IPS-18a (cell line): ENCODE results near the gene DACT3.
"Not testable (repeated sequence)": the region's sequence is repeated elsewhere in the genome, so short reads cannot be mapped to it uniquely, and the experiment has no call there.

ENCODE experiments used
- H3K27ac ChIP-seq: one replicate; pipeline ENCODE4 v1.5.1; 2013; ENCODE audit warnings: low read length
- H3K27me3 ChIP-seq: one replicate; pipeline ENCODE4 v1.6.1; 2013; ENCODE audit warnings: mild to moderate bottlenecking, low read length; ENCODE audit not compliant: control insufficient read depth, insufficient read depth
- H3K36me3 ChIP-seq: one replicate; pipeline ENCODE4 v1.6.1; 2013; ENCODE audit warnings: low read depth, low read length; ENCODE audit not compliant: control insufficient read depth
- H3K4me1 ChIP-seq: one replicate; pipeline ENCODE4 v1.6.1; 2013; ENCODE audit warnings: low read depth, low read length; ENCODE audit not compliant: control insufficient read depth
- H3K4me3 ChIP-seq: one replicate; pipeline ENCODE4 v1.5.1; 2013; ENCODE audit warnings: low read length
- H3K9ac ChIP-seq: one replicate; pipeline ENCODE4 v1.6.1; 2013; ENCODE audit warnings: mild to moderate bottlenecking, low read length, moderate library complexity
- H3K9me3 ChIP-seq: one replicate; pipeline ENCODE4 v1.6.1; 2013; ENCODE audit warnings: low read depth, low read length; ENCODE audit not compliant: control insufficient read depth

The DACT3 gene

DNA sequence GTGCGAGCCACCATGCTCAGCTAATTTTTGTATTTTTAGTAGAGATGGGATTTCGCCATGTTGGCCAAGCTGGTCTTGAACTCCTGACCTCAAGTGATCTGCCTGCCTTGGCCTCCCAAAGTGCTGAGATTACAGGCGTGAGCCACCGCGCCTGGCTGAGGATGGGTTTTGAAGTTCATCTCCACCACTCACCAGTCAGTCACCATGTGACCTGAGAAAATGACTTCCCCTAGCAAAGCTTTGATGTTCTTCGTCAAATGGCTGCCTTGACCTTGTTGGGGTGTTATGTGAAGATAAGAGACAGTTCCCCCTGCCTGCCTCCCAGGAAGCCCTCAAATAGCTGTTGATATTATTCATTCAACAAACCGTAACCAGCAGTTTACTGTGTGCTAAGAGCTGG lies 32.0 kb downstream of the DACT3 start:
- not testable (repeated sequence) for H3K4me3 ChIP-seq, H3K27ac ChIP-seq, H3K9ac ChIP-seq, H3K9me3 ChIP-seq, H3K36me3 ChIP-seq
- Histone ChIP-seq H3K27me3 (peaks cover 16% of the 10 kb centered on the region), H3K4me1 (peaks cover 12% of the 10 kb centered on the region)

DNA sequence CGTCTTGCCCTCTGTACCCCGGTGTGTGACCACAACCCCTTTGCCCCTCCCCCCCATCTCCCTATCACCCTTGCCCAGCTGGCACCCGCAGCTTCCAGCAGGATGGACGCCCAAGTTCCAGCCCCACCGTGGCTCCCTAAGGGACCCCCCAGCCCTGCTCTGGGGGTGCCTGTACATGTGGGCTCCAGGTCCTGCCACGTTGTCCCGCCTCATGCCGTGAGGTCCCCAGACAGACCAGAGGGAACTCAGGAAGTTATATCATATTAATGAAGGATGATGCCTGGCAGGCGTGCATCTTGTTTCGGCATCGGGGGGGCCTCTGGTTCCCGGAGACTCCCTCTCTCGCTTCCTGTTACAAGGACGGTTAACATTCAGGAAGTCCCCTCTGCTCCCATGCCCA lies 34.5 kb downstream of the DACT3 start:
- no peak overlapping the region for H3K4me3 ChIP-seq
- H3K27ac ChIP-seq = no peak overlapping the region
- H3K36me3 ChIP-seq = no peaks in the 10 kb centered on the region
- H3K4me1 ChIP-seq = peaks cover 10% of the 10 kb centered on the region
- no peaks in the 10 kb centered on the region for H3K9me3 ChIP-seq
- peaks cover 3% of the 10 kb centered on the region for H3K27me3 ChIP-seq
- no peak overlapping the region for H3K9ac ChIP-seq

DNA sequence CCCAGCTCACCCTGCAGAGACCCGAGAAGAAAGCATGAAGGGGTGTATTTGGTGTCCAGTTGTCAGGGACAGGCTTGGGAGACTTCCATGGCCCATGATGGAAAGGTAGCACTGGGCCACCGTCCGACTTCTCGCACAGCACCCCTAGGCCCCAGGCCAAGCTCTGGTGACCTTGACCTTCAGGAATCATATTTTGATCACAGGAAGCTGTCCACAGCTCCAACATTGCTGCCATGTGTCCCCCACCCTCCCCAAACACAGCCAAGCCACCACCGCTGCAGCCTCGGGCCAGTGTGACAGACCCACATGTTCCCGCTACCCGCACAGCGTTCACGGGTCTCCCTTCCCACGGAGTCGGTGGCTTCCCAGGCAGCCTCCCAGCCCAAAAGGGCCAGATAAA lies 35.3 kb downstream of the DACT3 start:
- Histone ChIP-seq H3K4me3 (no peak overlapping the region), H3K9me3 (no peaks in the 10 kb centered on the region), H3K9ac (no peak overlapping the region), H3K36me3 (no peaks in the 10 kb centered on the region), H3K27me3 (no peaks in the 10 kb centered on the region), H3K4me1 (peaks cover 3% of the 10 kb centered on the region), H3K27ac (no peak overlapping the region)

DNA sequence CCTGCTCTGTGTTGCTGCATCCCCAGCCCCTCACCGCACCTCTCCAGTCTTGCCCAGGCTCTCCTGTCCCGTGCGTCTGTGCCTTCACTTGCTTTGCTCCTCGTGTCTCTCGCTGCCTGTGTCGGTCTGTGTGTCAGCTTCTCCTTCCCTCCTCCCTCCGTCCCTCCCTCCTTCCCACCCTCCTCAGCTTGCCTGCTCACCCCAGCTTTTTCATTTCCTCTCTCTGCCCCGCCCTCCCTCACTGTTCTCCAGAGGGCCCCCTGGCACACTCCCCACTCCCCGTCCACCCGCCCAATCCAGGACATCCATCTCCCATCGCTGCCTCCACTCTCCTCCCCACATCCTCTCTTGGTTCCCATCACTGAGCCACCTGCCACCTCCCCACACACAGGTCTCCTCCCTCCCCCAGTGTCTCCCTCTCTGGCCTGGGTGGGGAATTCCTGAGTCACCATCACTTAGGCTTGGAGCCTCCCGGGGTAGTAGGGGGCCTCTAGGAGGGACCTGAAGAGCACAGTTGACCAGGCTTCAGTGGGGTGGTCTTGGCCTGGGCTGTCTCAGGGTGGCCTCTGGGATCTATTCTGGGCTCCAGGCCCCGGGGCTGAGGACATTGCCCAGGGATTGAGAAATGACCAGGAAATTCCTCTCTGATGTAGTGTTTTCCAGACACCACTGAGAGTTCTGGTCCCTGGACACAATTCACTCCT lies 35.9 kb downstream of the DACT3 start, which contains the start of gene PTGIR:
Gene PTGIR, minus strand, starts transcription at position 132 of the 704 bp plus-strand sequence. CDS start 864 bp downstream, outside the sequence.
- Histone ChIP-seq H3K27ac (no peak within 1 kb of the TSS), H3K9ac (no peak within 1 kb of the TSS), H3K27me3 (no peaks in the 10 kb centered on the region), H3K4me3 (no peak within 1 kb of the TSS), H3K9me3 (no peaks in the 10 kb centered on the region), H3K36me3 (no peaks in the 10 kb centered on the region), H3K4me1 (no peaks in the 10 kb centered on the region)

DNA sequence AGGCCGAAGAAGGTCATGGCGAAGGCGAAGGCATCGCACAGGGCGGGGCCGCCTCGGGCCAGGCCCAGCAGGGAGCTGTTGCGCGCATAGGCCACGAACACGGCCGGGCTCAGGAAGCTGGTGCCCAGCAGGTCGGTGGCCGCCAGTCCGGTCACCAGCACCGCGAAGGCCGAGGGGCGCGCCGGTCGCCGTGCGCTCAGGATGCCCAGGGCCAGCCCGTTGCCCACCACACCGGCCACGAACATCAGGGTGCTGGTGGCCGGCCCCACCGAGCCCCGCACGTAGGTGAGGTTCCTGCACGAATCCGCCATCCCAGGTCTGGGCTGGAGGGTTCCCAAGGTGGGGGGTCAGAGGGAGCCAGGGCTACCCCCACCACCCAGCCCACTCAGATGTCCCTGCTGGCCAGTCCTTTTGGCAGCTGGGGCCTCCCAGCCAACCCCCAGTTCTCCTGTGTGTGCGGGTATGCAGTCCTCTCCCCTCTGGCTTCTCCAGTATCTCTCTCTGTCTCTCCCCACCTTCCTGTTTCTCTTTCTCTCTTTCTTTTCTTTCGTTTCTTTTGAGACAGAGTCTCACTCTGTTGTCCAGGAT lies 37.0 kb downstream of the DACT3 start:
- H3K4me3 ChIP-seq = no peak overlapping the region
- no peaks in the 10 kb centered on the region for H3K27me3 ChIP-seq
- H3K9ac ChIP-seq = no peak overlapping the region
- H3K36me3 ChIP-seq = no peaks in the 10 kb centered on the region
- no peaks in the 10 kb centered on the region for H3K4me1 ChIP-seq
- no peaks in the 10 kb centered on the region for H3K9me3 ChIP-seq
- H3K27ac ChIP-seq = no peak overlapping the region

DNA sequence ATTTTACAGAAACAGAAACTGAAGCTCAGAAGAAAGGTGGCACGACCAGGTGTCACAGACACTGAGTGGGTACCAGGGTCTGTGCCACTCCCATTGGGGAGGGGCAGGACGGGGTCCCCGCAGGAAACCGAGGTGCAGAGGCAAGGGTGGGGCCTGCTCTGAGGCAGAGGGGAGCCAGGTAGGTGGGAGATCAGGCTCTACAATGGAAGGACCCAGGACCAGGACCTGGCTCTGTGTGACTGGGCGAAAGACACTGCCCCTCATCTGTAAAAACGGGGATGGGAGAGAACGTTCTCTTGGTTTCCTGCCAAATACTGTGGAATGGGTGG lies 38.9 kb downstream of the DACT3 start:
- Histone ChIP-seq H3K36me3 (no peaks in the 10 kb centered on the region), H3K9me3 (no peaks in the 10 kb centered on the region), H3K9ac (no peak overlapping the region), H3K4me3 (no peak overlapping the region), H3K27ac (no peak overlapping the region), H3K4me1 (no peaks in the 10 kb centered on the region), H3K27me3 (no peaks in the 10 kb centered on the region)

DNA sequence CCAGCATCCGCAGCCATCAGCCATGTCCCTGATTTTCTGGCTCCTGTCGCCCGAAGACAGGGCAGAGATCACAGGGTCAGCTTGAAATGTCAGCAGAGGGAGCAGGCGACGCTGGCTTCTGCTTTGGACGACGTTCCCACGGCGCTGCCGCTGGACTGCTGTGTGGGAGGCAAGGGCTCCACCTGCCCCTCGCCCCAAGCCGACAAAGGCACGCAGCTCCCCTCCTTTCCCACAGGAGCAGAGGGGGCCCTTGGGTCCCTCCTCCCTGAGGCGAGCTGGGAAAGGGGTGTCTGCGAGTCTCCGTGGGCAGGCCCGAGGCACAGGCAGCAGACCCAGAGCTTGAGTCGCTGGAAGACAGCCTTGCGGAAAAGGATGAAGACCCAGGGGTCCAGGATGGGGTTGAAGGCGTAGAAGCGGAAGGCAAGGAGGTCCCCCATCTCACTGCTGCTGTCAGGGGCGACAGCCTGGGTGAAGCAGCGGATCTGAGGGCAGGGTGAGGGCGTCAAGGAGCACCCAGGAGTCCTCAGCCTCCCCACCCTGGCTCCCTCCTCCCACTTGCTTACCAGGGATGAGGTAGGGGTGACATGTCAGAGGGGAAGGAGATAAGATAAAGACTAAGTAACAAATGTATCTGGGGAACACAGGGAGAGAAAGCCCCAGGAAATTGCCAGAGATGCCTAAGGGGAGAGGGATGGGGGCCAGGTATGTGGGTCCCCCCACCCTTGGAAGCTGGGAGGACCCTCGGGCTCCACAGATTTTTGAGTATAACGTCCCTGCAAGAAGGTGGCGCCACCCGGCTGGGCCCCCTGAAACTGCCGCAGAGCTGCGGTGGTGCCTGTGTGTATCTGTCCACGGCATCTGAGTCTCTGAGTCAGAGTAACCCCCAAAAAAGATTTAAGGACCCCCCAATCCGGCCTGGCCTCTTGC lies 39.5 kb downstream of the DACT3 start:
- Histone ChIP-seq H3K4me3 (no peak overlapping the region), H3K27ac (no peak overlapping the region), H3K4me1 (no peaks in the 10 kb centered on the region), H3K36me3 (no peaks in the 10 kb centered on the region), H3K9me3 (no peaks in the 10 kb centered on the region), H3K9ac (no peak overlapping the region), H3K27me3 (no peaks in the 10 kb centered on the region)

DNA sequence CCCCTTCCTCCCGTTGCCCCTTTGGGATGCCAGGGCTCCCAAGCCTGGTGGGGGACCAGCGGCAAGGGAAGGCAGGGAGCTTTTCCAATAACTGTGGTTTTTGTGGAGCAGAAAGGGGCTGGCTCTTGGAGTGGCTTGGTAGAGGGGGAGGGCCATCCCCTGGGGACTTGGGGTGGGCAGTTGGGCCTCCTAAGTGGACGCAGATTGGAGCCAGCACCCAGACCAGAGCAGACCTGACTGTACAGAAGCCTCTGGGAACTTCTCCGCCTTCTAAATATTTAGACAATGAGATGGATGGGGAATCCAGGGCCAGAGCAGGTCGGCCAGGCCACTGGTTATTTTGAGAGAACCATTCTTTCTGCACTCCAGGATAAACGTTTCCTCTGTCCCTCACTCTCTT lies 40.3 kb downstream of the DACT3 start:
- H3K27me3 ChIP-seq = no peaks in the 10 kb centered on the region
- H3K4me3 ChIP-seq = no peak overlapping the region
- no peaks in the 10 kb centered on the region for H3K36me3 ChIP-seq
- H3K9me3 ChIP-seq = no peaks in the 10 kb centered on the region
- no peak overlapping the region for H3K27ac ChIP-seq
- H3K9ac ChIP-seq = no peak overlapping the region
- no peaks in the 10 kb centered on the region for H3K4me1 ChIP-seq

DNA sequence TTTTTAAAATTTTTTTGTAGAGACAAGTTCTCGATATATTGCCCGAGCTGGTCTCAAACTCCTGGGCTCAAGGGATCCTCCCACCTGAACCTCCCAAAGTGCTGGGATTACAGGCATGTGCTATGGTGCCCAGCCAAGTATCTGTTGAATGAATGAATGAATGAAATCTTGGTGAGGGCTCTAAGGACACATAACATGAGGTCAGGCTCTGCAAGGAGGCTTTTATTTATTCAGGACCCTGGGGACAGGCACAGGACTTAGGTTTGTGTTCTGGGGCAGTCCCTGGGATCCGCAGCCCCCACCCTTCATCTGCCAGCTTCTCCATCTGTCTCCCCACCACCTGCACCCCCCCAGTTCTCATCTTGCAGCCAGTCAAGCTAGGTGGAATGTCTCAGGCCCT lies 40.7 kb downstream of the DACT3 start:
- no peaks in the 10 kb centered on the region for H3K4me1 ChIP-seq

DNA sequence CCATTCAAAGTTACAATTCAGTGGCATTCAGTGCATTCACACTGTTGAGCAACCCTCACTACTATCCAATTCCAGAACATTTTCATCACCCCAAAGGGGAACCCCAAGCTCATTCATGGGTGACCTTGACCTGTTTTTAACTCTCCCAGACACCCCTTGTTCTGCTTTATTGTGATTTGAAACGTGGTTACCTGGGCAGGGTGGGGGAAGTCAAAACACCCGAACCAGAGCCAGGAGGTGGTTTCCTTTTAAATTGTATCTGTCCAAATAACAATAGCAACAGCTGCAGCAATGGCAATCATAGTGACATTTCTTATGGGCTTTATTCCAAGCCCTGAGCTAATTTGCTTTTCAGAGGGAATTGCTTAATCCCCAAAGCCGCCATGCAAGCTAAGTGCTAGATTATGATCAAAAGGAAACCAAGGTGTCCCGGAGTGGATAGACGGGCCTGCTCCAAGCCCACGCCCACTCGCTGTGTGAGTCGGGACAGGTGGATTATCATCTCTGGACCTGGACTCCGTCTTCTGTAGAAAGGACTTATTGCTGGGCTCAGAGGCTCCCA lies 42.2 kb downstream of the DACT3 start:
- no peak overlapping the region for H3K4me3 ChIP-seq
- no peaks in the 10 kb centered on the region for H3K9me3 ChIP-seq
- no peaks in the 10 kb centered on the region for H3K4me1 ChIP-seq
- no peak overlapping the region for H3K27ac ChIP-seq
- no peaks in the 10 kb centered on the region for H3K27me3 ChIP-seq
- no peak overlapping the region for H3K9ac ChIP-seq
- H3K36me3 ChIP-seq = no peaks in the 10 kb centered on the region

More for the DNA sequence above, 40.7 kb downstream of the DACT3 start:
- Histone ChIP-seq H3K4me3 (no peak overlapping the region), H3K9me3 (no peaks in the 10 kb centered on the region), H3K27ac (no peak overlapping the region), H3K36me3 (no peaks in the 10 kb centered on the region), H3K9ac (no peak overlapping the region), H3K27me3 (no peaks in the 10 kb centered on the region)

DNA sequence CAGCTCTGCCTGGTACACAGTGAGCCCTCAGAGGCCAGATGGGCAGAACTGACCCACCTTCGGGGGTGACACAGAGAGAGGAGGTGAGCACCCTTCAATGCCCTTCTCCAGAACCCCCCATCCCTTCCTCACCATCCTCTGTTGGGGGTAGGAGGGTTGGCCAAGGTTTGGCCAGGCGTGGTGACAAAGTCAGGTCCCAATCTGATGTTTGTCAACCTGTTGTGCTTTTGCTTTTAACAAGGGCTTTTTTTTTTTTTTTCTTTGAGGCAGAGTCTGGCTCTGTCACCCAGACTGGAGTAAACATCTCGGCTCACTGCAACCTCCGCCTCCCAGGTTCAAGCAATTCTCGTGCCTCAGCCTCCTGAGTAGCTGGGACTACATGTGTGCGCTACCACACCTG lies 43.4 kb downstream of the DACT3 start:
- Histone ChIP-seq H3K4me1 (no peaks in the 10 kb centered on the region), H3K36me3 (no peaks in the 10 kb centered on the region), H3K4me3 (no peak overlapping the region), H3K27me3 (no peaks in the 10 kb centered on the region), H3K9me3 (no peaks in the 10 kb centered on the region), H3K27ac (no peak overlapping the region), H3K9ac (no peak overlapping the region)
